ENCODE results near the gene TRAK2.

DNA sequence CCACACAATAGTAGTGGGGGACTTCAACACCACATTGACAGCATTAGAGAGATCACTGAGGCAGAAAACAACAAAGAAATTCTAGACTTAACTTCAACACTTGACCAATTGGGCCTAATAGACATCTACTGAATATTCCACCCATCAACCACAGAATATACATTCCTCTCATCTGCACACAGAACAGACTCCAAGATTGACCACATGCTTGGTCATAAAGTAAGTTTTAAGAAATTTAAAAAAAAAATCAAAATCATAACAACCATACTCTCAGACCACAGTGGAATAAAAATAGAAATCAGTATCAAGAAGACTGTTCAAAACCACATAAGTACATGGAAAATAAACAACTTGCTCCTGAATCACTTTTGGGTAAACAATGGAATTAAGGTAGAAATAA, 85.1 kb downstream of the TRAK2 start:
- TF ChIP-seq GABPA (IDR thresholded peaks at IDR 0.05; ENCODE audit: borderline replicate concordance, insufficient read depth, low read length): no peak
- TF ChIP-seq SP1 (IDR thresholded peaks at IDR 0.05; ENCODE audit: low read depth, low read length): no peak
- TF ChIP-seq, protein P1, sequence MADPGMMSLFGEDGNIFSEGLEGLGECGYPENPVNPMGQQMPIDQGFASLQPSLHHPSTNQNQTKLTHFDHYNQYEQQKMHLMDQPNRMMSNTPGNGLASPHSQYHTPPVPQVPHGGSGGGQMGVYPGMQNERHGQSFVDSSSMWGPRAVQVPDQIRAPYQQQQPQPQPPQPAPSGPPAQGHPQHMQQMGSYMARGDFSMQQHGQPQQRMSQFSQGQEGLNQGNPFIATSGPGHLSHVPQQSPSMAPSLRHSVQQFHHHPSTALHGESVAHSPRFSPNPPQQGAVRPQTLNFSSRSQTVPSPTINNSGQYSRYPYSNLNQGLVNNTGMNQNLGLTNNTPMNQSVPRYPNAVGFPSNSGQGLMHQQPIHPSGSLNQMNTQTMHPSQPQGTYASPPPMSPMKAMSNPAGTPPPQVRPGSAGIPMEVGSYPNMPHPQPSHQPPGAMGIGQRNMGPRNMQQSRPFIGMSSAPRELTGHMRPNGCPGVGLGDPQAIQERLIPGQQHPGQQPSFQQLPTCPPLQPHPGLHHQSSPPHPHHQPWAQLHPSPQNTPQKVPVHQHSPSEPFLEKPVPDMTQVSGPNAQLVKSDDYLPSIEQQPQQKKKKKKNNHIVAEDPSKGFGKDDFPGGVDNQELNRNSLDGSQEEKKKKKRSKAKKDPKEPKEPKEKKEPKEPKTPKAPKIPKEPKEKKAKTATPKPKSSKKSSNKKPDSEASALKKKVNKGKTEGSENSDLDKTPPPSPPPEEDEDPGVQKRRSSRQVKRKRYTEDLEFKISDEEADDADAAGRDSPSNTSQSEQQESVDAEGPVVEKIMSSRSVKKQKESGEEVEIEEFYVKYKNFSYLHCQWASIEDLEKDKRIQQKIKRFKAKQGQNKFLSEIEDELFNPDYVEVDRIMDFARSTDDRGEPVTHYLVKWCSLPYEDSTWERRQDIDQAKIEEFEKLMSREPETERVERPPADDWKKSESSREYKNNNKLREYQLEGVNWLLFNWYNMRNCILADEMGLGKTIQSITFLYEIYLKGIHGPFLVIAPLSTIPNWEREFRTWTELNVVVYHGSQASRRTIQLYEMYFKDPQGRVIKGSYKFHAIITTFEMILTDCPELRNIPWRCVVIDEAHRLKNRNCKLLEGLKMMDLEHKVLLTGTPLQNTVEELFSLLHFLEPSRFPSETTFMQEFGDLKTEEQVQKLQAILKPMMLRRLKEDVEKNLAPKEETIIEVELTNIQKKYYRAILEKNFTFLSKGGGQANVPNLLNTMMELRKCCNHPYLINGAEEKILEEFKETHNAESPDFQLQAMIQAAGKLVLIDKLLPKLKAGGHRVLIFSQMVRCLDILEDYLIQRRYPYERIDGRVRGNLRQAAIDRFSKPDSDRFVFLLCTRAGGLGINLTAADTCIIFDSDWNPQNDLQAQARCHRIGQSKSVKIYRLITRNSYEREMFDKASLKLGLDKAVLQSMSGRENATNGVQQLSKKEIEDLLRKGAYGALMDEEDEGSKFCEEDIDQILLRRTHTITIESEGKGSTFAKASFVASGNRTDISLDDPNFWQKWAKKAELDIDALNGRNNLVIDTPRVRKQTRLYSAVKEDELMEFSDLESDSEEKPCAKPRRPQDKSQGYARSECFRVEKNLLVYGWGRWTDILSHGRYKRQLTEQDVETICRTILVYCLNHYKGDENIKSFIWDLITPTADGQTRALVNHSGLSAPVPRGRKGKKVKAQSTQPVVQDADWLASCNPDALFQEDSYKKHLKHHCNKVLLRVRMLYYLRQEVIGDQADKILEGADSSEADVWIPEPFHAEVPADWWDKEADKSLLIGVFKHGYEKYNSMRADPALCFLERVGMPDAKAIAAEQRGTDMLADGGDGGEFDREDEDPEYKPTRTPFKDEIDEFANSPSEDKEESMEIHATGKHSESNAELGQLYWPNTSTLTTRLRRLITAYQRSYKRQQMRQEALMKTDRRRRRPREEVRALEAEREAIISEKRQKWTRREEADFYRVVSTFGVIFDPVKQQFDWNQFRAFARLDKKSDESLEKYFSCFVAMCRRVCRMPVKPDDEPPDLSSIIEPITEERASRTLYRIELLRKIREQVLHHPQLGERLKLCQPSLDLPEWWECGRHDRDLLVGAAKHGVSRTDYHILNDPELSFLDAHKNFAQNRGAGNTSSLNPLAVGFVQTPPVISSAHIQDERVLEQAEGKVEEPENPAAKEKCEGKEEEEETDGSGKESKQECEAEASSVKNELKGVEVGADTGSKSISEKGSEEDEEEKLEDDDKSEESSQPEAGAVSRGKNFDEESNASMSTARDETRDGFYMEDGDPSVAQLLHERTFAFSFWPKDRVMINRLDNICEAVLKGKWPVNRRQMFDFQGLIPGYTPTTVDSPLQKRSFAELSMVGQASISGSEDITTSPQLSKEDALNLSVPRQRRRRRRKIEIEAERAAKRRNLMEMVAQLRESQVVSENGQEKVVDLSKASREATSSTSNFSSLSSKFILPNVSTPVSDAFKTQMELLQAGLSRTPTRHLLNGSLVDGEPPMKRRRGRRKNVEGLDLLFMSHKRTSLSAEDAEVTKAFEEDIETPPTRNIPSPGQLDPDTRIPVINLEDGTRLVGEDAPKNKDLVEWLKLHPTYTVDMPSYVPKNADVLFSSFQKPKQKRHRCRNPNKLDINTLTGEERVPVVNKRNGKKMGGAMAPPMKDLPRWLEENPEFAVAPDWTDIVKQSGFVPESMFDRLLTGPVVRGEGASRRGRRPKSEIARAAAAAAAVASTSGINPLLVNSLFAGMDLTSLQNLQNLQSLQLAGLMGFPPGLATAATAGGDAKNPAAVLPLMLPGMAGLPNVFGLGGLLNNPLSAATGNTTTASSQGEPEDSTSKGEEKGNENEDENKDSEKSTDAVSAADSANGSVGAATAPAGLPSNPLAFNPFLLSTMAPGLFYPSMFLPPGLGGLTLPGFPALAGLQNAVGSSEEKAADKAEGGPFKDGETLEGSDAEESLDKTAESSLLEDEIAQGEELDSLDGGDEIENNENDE (IDR thresholded peaks at IDR 0.05; ENCODE audit: insufficient replicate concordance, low read length): no peak

Measured in H1 (cell line).